Transverse colon (tissue), 3 donors: Measurements from ENCODE around the gene PRMT2.

Experiments
- POLR2A ChIP-seq: fragments of 450-650 bp; IDR thresholded peaks from one replicate; pipeline ENCODE4 v1.6.1; 2016; ENCODE audit warnings: antibody characterized with exemption, mild to moderate bottlenecking, moderate library complexity
- TF ChIP-seq, protein P1 (sequence below), 5 experiments: fragments of 200-600 bp in 3 of 5; fragments of 450-650 bp in 2 of 5; sonication (generic) in 3 of 5; IDR thresholded peaks; 1 replicate in 2 of 5; 2 replicates in 3 of 5; pipeline ENCODE4 v1.5.1; 2016 to 2017; ENCODE audit warnings: antibody characterized with exemption in 5 of 5, inconsistent platforms in 3 of 5, mild to moderate bottlenecking in 2 of 5, moderate library complexity in 1 of 5

DNA sequence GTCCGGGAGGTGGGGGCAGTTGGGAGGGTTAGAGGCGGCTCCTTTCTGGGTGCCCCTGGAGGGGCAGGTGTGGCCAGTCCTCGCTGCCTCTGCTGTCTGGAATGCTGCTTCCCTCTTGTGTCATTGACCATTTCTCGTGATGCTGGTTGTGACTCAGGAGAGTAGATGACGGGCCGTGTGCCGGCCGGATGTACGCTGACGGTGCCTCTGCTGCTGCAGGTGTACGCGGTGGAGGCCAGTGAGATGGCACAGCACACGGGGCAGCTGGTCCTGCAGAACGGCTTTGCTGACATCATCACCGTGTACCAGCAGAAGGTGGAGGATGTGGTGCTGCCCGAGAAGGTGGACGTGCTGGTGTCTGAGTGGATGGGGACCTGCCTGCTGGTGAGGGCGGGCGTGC lies 13.9 kb downstream of the PRMT2 start:
- TF ChIP-seq, protein P1, sequence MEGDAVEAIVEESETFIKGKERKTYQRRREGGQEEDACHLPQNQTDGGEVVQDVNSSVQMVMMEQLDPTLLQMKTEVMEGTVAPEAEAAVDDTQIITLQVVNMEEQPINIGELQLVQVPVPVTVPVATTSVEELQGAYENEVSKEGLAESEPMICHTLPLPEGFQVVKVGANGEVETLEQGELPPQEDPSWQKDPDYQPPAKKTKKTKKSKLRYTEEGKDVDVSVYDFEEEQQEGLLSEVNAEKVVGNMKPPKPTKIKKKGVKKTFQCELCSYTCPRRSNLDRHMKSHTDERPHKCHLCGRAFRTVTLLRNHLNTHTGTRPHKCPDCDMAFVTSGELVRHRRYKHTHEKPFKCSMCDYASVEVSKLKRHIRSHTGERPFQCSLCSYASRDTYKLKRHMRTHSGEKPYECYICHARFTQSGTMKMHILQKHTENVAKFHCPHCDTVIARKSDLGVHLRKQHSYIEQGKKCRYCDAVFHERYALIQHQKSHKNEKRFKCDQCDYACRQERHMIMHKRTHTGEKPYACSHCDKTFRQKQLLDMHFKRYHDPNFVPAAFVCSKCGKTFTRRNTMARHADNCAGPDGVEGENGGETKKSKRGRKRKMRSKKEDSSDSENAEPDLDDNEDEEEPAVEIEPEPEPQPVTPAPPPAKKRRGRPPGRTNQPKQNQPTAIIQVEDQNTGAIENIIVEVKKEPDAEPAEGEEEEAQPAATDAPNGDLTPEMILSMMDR (IDR thresholded peaks at IDR 0.05), result no peak
- TF ChIP-seq POLR2A, result no peak
